Activated B cell treated with CpG ODN at 0.5 μM for 24 hours (primary cell): ENCODE data around the gene CSF1R. TPM values are rescaled to one million over a fixed set of nuclear protein-coding genes. Genes with fewer than 3 reads are reported as not detected.

Experiments used
- ATAC-seq: fragments of 200-7000 bp; cut with Tn5 transposase; one replicate; pipeline ENCODE4 v1.10.0; 2021; ENCODE audit warnings: low read depth, mild to moderate bottlenecking, moderate library complexity
- CTCF ChIA-PET: fragments of 350-600 bp; sonication (Branson Sonifier 250); formaldehyde crosslinking; loops from one replicate; lab custom pipeline; 2021; ENCODE audit warnings: antibody characterized with exemption; lab: Charles Lee
- POLR2A ChIA-PET: fragments of 350-600 bp; sonication (Branson Sonifier 250); formaldehyde crosslinking; loops from one replicate; lab custom pipeline; 2021; ENCODE audit warnings: antibody characterized with exemption; lab: Charles Lee
- DNase-seq: peaks from one replicate; pipeline ENCODE4 v3.0.0; 2022
- H3K27ac Mint-ChIP-seq: one replicate; pipeline ENCODE4 v1.8.0; 2020; ENCODE audit warnings: mixed read lengths
- H3K27me3 Mint-ChIP-seq: one replicate; pipeline ENCODE4 v1.8.0; 2021; ENCODE audit warnings: mixed read lengths
- H3K36me3 Mint-ChIP-seq: one replicate; pipeline ENCODE4 v1.8.0; 2021; ENCODE audit warnings: low read depth, mixed read lengths
- H3K4me1 Mint-ChIP-seq: one replicate; pipeline ENCODE4 v1.8.0; 2021; ENCODE audit warnings: mixed read lengths
- H3K4me3 Mint-ChIP-seq: one replicate; pipeline ENCODE4 v1.8.0; 2020; ENCODE audit warnings: mild to moderate bottlenecking, mixed read lengths
- H3K9me3 Mint-ChIP-seq: one replicate; pipeline ENCODE4 v1.8.0; 2020; ENCODE audit warnings: mixed read lengths
- intact Hi-C: fragments of 100-400 bp; cut with micrococcal nuclease; formaldehyde crosslinking; loops from one replicate; pipeline ENCODE4 v1.15.1; 2024
- total RNA-seq: library from RNA; stranded (reverse); gene quantifications from 2 replicates; pipeline ENCODE4 v1.2.3, GENCODE V29; 2022
- TF ChIP-seq, protein P1 (sequence below): fragments of 200-600 bp; IDR thresholded peaks from one replicate; pipeline ENCODE4 v1.8.0; 2022; ENCODE audit warnings: antibody characterized with exemption, mild to moderate bottlenecking

The CSF1R gene
- total RNA-seq, 1 donor from 2014 or later, result 0.44 TPM

GRCh38 chr5:150068472-150068871 is 17.9 kb downstream of the CSF1R start:
- TF ChIP-seq, protein P1, sequence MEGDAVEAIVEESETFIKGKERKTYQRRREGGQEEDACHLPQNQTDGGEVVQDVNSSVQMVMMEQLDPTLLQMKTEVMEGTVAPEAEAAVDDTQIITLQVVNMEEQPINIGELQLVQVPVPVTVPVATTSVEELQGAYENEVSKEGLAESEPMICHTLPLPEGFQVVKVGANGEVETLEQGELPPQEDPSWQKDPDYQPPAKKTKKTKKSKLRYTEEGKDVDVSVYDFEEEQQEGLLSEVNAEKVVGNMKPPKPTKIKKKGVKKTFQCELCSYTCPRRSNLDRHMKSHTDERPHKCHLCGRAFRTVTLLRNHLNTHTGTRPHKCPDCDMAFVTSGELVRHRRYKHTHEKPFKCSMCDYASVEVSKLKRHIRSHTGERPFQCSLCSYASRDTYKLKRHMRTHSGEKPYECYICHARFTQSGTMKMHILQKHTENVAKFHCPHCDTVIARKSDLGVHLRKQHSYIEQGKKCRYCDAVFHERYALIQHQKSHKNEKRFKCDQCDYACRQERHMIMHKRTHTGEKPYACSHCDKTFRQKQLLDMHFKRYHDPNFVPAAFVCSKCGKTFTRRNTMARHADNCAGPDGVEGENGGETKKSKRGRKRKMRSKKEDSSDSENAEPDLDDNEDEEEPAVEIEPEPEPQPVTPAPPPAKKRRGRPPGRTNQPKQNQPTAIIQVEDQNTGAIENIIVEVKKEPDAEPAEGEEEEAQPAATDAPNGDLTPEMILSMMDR, result no peak
- Mint-ChIP-seq H3K27me3 (peaks cover 4% of the 10 kb centered on the region), H3K4me3 (no peak overlapping the region), H3K9me3 (no peaks in the 10 kb centered on the region), H3K27ac (no peak overlapping the region), H3K36me3 (no peaks in the 10 kb centered on the region), H3K4me1 (peaks cover 17% of the 10 kb centered on the region)
- DNase-seq (no peak), ATAC-seq (no peak)
- intact Hi-C loops, result no loop called here
- ChIA-PET CTCF (no interaction called here), POLR2A (no interaction called here)

DNA sequence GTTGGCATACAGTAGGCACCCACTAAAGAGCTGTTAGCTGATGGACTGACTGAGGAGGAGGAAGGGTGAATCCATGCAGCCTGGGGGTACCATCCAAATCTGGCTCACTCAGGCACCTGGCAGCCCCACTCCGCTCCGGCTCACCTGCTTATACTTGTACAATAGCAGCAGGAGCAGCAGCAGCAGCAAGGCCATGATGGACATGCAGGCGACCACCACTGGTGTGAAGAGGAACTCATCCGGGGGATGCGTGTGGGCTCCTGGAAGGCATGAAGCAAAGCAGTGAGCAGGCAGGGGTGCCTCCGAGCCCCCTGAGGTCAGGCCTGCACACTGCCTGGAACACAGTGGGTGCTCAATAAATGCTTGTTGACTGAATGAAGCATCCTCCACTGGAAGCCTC is 18.3 kb downstream of the CSF1R start:
- no peaks in the 10 kb centered on the region for H3K9me3 Mint-ChIP-seq
- H3K27me3 Mint-ChIP-seq, result peaks cover 4% of the 10 kb centered on the region
- no peak overlapping the region for H3K4me3 Mint-ChIP-seq
- CTCF ChIA-PET, result no interaction called here
- H3K36me3 Mint-ChIP-seq, result no peaks in the 10 kb centered on the region
- TF ChIP-seq, protein P1, result no peak
- intact Hi-C loops, result no loop called here
- POLR2A ChIA-PET, result no interaction called here
- peaks cover 17% of the 10 kb centered on the region for H3K4me1 Mint-ChIP-seq
- DNase-seq (no peak), ATAC-seq (no peak)
- H3K27ac Mint-ChIP-seq, result no peak overlapping the region

GRCh38 chr5:150067405-150067960 is 18.9 kb downstream of the CSF1R start:
- H3K36me3 Mint-ChIP-seq, result no peaks in the 10 kb centered on the region
- no peaks in the 10 kb centered on the region for H3K9me3 Mint-ChIP-seq
- no peak overlapping the region for H3K27ac Mint-ChIP-seq
- peaks cover 17% of the 10 kb centered on the region for H3K4me1 Mint-ChIP-seq
- TF ChIP-seq, protein P1, result no peak
- H3K27me3 Mint-ChIP-seq, result peaks cover 4% of the 10 kb centered on the region
- ATAC-seq (no peak), DNase-seq (no peak)
- intact Hi-C loops, result no loop called here
- POLR2A ChIA-PET, result interaction anchor here (0.7 kb wide), 1 partner anchor 43 kb away, joined by 3 read pairs; no protein-coding TSS in a partner anchor
- no peak overlapping the region for H3K4me3 Mint-ChIP-seq
- CTCF ChIA-PET, result no interaction called here

DNA sequence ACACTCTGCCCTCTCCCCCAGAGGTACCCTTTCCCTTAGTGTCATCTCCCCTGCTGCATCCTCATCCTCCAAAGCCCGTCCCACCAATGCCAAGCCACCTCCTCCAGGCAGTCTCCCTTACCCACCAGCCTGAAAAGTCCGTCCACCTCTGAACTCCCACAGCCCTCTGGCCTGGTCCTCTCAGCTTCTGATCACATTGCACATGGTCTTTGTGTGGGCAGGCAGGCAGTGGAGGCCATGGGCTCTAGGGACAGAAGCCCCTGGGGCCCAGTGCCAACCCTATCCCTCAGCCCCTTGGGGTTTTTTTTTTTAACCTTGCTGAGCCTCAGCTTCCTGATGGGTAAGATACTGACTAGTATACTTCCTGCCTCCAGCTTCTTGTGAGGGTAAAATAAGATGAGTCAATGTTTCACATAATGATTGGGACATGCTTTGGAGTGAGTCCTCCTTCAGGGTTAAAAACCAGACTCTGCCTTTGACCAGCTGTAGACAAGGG is 19.4 kb downstream of the CSF1R start:
- Mint-ChIP-seq H3K27ac (no peak overlapping the region), H3K4me3 (no peak overlapping the region), H3K36me3 (no peaks in the 10 kb centered on the region), H3K9me3 (no peaks in the 10 kb centered on the region), H3K27me3 (peaks cover 4% of the 10 kb centered on the region), H3K4me1 (peaks cover 17% of the 10 kb centered on the region)
- CTCF ChIA-PET, result no interaction called here
- TF ChIP-seq, protein P1, result no peak
- ATAC-seq, result peak; percentile 84
- intact Hi-C loops, result no loop called here
- POLR2A ChIA-PET, result interaction anchor here (0.7 to 1.2 kb wide), 2 partner anchors 44 to 66 kb away, joined by 3 to 4 read pairs; partner anchors contain the start of genes HMGXB3 and TIGD6
- DNase-seq, result peak; percentile 10

DNA sequence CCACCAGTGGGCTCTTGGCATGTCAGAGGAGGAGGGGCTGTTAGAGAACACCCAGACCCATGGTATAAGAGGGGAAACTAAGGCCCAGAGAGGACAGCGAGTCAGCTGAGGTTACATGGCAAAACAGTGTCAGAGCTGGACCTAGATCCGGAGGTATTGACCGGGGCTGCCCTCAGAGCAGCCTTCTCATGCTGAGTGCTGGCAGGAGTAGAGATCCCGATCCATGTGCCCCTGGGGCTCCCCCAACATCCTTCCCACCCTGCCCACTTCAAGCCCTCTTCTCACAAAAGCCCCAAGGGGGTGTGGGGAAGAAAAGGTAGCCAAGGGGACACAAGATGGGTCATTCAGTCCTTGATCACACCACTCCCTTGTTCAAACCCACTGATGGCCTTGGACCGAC is 19.9 kb downstream of the CSF1R start:
- Mint-ChIP-seq H3K36me3 (no peaks in the 10 kb centered on the region), H3K9me3 (no peaks in the 10 kb centered on the region), H3K4me3 (no peak overlapping the region), H3K27ac (no peak overlapping the region), H3K27me3 (peaks cover 4% of the 10 kb centered on the region), H3K4me1 (peaks cover 17% of the 10 kb centered on the region)
- TF ChIP-seq, protein P1, result no peak
- POLR2A ChIA-PET, result interaction anchor here (1.0 to 1.2 kb wide), 2 partner anchors 15 to 66 kb away, joined by 3 to 4 read pairs; partner anchors contain the start of genes HMGXB3 and TIGD6
- DNase-seq (no peak), ATAC-seq (no peak)
- intact Hi-C loops, result no loop called here
- CTCF ChIA-PET, result no interaction called here
